PFSK-1 (cell line): ENCODE measurements around the gene MALAT1.

Experiments used
- FOXP2 ChIP-seq: optimal IDR thresholded peaks from 2 replicates; pipeline ENCODE3; 2011; ENCODE audit warnings: borderline replicate concordance, control low read depth, inconsistent platforms; ENCODE audit not compliant: insufficient read depth; ENCODE audit errors: extremely low read length, extremely low read depth
- POLR2AphosphoS5 ChIP-seq: IDR thresholded peaks from 2 replicates; pipeline ENCODE4 v1.6.1; 2012; ENCODE audit warnings: low read depth, mild to moderate bottlenecking, control low read depth, low read length, moderate library complexity
- SIN3A ChIP-seq: IDR thresholded peaks from 2 replicates; pipeline ENCODE4 v1.6.1; 2012; ENCODE audit warnings: mild to moderate bottlenecking, low read length, moderate library complexity, borderline replicate concordance; ENCODE audit not compliant: insufficient read depth
- TAF1 ChIP-seq: IDR thresholded peaks from 2 replicates; pipeline ENCODE4 v1.6.1; 2012; ENCODE audit warnings: low read length, control low read depth, borderline replicate concordance; ENCODE audit not compliant: insufficient read depth
- TF ChIP-seq, protein P1 (sequence below), 2 experiments: IDR thresholded peaks; 2 replicates each; pipeline versions ENCODE4 v1.6.1 to v1.8.0; 2011 to 2012; ENCODE audit warnings: low read depth in 2 of 2, low read length in 2 of 2, control low read depth in 1 of 2, inconsistent platforms in 1 of 2, mild to moderate bottlenecking in 1 of 2, moderate library complexity in 1 of 2; ENCODE audit not compliant: insufficient read depth in 1 of 2

Gene MALAT1

DNA sequence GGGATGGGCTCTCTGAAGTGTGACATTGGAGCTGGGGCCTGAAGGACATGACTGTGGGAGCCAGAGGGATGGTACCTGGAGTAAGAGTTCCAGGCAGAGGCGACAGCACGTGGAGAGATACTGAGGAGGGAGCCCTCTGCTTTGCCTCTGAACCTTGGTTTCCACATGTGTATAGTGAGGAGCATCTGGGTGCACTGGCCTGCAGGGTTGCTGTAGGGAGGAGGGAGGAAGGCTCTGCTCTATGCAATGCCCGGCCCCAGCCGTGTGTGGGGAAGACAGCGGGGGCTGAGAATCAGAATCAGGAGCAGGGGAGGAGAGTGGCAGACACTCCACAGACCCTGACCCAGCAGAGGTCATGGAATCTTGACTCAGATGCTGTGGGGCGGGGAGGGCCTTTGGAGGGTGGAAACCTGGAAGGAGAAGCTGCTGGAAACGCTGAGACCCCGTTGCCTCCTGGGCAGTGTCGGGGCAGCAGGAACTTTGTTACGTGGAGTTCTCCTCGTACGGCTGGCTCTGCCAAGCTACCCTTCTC lies 30.0 kb downstream of the MALAT1 start:
- TF ChIP-seq SIN3A (no peak), TAF1 (no peak), FOXP2 (no peak), POLR2AphosphoS5 (no peak)
- TF ChIP-seq, protein P1, sequence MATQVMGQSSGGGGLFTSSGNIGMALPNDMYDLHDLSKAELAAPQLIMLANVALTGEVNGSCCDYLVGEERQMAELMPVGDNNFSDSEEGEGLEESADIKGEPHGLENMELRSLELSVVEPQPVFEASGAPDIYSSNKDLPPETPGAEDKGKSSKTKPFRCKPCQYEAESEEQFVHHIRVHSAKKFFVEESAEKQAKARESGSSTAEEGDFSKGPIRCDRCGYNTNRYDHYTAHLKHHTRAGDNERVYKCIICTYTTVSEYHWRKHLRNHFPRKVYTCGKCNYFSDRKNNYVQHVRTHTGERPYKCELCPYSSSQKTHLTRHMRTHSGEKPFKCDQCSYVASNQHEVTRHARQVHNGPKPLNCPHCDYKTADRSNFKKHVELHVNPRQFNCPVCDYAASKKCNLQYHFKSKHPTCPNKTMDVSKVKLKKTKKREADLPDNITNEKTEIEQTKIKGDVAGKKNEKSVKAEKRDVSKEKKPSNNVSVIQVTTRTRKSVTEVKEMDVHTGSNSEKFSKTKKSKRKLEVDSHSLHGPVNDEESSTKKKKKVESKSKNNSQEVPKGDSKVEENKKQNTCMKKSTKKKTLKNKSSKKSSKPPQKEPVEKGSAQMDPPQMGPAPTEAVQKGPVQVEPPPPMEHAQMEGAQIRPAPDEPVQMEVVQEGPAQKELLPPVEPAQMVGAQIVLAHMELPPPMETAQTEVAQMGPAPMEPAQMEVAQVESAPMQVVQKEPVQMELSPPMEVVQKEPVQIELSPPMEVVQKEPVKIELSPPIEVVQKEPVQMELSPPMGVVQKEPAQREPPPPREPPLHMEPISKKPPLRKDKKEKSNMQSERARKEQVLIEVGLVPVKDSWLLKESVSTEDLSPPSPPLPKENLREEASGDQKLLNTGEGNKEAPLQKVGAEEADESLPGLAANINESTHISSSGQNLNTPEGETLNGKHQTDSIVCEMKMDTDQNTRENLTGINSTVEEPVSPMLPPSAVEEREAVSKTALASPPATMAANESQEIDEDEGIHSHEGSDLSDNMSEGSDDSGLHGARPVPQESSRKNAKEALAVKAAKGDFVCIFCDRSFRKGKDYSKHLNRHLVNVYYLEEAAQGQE (IDR thresholded peaks at IDR 0.05; ENCODE audit: insufficient read depth in 1 of 2, low read depth in 2 of 2, low read length in 2 of 2), result no peak

DNA sequence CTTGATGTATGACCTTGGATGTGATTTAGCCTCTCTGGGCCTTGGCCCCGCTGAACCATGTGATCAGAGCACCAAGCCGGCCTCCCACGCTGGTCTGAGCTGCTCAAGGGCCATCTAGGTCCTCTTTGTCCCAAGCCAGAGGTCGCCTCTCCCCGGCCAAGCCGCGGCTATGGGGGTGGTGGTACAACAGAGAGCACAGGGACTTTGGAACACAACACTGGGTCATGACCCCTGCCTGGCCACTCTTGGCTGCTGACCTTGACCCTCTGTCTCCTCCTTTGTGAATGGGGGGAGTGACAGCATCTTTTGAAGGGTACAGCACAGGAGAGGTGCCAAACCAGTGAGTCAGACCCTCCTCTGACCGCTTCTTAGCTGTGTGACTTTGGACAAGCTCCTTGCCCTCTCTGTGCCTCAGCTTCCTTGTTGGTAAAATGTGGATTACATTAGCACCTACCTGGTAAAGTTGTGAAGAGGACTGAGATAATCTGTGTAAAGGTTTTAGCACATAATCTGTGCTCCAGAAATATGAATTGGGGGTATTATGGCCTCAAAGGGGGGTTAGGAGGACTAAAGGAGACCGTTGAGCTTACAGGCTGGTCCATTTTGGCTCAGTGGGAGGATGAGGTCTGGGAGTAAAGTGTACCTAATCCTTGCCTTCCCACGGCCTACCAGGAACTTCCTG lies 30.8 kb downstream of the MALAT1 start:
- no peak for TF ChIP-seq TAF1
- no peak for TF ChIP-seq SIN3A
- no peak for TF ChIP-seq POLR2AphosphoS5
- TF ChIP-seq FOXP2, result no peak
- TF ChIP-seq, protein P1 (IDR thresholded peaks at IDR 0.05; ENCODE audit: insufficient read depth in 1 of 2, low read depth in 2 of 2, low read length in 2 of 2), result no peak

DNA sequence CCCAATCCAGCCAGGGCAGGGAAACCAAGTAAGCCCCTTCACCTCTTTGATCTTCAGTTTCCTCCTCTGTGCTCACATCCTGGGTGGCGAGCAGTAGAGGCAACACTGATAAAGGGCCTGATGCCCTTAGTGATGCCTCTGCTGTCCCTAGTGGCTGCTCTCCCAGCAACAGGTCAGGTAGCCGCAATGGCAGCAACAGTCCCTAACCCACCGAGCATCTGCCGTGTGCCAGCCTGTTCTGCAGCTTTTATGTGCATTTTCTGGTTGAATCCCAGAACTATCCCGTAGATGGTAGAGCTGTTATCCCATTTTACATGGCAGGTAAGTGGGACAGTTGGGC lies 31.3 kb downstream of the MALAT1 start:
- TF ChIP-seq TAF1 (no peak), SIN3A (no peak), POLR2AphosphoS5 (no peak), FOXP2 (no peak)
- TF ChIP-seq, protein P1 (IDR thresholded peaks at IDR 0.05; ENCODE audit: insufficient read depth in 1 of 2, low read depth in 2 of 2, low read length in 2 of 2), result no peak

DNA sequence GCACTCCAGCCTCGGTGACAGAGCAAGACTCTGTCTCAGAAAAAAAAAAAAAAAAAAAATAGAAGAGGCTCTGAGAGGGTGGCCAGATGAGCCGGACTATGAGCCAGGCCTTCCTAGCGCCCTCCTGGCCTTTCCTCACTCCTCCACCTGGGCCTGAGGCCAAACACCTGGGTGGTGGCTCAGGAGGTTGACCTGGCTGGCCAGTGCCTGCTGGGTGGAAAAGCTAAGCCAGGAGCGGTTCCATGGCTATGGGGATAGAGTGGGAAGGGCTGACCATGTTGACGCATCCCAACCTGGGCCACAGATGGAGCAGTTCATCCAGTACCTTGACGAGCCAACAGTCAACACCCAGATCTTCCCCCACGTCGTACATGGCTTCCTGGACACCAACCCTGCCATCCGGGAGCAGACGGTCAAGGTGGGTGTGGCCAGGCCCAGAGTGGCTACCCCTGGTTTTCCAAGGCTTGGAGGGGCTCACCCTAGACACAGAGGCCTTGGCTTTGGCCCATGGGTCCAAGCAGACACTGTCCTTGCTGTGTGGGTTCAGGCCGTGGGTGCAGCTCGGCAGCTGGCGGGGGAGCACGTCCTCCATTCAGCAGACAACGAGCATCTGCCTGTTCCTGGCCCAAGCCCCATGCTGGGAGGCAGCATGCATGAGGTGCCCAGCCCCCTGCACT lies 33.7 kb downstream of the MALAT1 start:
- TF ChIP-seq POLR2AphosphoS5 (no peak), FOXP2 (no peak), SIN3A (no peak), TAF1 (no peak)
- TF ChIP-seq, protein P1 (IDR thresholded peaks at IDR 0.05; ENCODE audit: insufficient read depth in 1 of 2, low read depth in 2 of 2, low read length in 2 of 2), result no peak
